ENCODE data around the gene NUDT3. TPM values are rescaled to one million over a fixed set of nuclear protein-coding genes. Genes with fewer than 3 reads are reported as not detected.

Gene NUDT3
- total RNA-seq, 1 donor from 2014 or later = 16.7 TPM

GRCh38 chr6:34386316-34387137 is 5.9 kb downstream of the NUDT3 start:
- no peak overlapping the region for H3K4me3 Mint-ChIP-seq (ENCODE audit: unreplicated experiment)
- Histone ChIP-seq H4K20me1 (ENCODE audit: insufficient read depth, low read length) (peaks cover 85% of the 10 kb centered on the region), H3K9me3 (ENCODE audit: insufficient read depth, low read depth, low read length) (no peaks in the 10 kb centered on the region), H3K4me2 (ENCODE audit: low read length) (no peak overlapping the region), H3K9ac (ENCODE audit: low read length) (no peak overlapping the region), H2AFZ (ENCODE audit: low read depth, low read length) (no peak overlapping the region), H3K79me2 (ENCODE audit: insufficient read depth, low read length) (peaks cover 100% of the 10 kb centered on the region), H3K27me3 (ENCODE audit: insufficient read depth, low read length) (no peaks in the 10 kb centered on the region), H3K36me3 (ENCODE audit: insufficient read depth, low read length) (no peaks in the 10 kb centered on the region), H3K4me3 (ENCODE audit: insufficient read depth, low read depth, low read length) (no peak overlapping the region), H3K4me1 (ENCODE audit: insufficient read depth, low read length) (peaks cover 7% of the 10 kb centered on the region), H3K27ac (ENCODE audit: low read depth, low read length) (no peak overlapping the region)
- no peaks in the 10 kb centered on the region for H3K9me3 Mint-ChIP-seq (ENCODE audit: unreplicated experiment)
- no peaks in the 10 kb centered on the region for H3K27me3 Mint-ChIP-seq (ENCODE audit: low read depth, unreplicated experiment)
- no peak for FAIRE-seq
- peak overlapping the region; percentile 47 for H3K27ac Mint-ChIP-seq (ENCODE audit: unreplicated experiment)
- H3K4me1 Mint-ChIP-seq (ENCODE audit: low read depth, unreplicated experiment) = peaks cover 17% of the 10 kb centered on the region
- H3K36me3 Mint-ChIP-seq (ENCODE audit: low read depth, unreplicated experiment) = no peaks in the 10 kb centered on the region
- peak; percentile 86 for DNase-seq (ENCODE audit: low read depth)
- TF ChIP-seq, protein P1, sequence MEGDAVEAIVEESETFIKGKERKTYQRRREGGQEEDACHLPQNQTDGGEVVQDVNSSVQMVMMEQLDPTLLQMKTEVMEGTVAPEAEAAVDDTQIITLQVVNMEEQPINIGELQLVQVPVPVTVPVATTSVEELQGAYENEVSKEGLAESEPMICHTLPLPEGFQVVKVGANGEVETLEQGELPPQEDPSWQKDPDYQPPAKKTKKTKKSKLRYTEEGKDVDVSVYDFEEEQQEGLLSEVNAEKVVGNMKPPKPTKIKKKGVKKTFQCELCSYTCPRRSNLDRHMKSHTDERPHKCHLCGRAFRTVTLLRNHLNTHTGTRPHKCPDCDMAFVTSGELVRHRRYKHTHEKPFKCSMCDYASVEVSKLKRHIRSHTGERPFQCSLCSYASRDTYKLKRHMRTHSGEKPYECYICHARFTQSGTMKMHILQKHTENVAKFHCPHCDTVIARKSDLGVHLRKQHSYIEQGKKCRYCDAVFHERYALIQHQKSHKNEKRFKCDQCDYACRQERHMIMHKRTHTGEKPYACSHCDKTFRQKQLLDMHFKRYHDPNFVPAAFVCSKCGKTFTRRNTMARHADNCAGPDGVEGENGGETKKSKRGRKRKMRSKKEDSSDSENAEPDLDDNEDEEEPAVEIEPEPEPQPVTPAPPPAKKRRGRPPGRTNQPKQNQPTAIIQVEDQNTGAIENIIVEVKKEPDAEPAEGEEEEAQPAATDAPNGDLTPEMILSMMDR (IDR thresholded peaks at IDR 0.05; ENCODE audit: insufficient read depth, low read depth, low read length) = no peak
- TF ChIP-seq EZH2 (IDR thresholded peaks at IDR 0.05; ENCODE audit: insufficient read depth, low read length) = no peak

GRCh38 chr6:34385793-34386195 is 6.7 kb downstream of the NUDT3 start:
- no peaks in the 10 kb centered on the region for H3K27me3 Mint-ChIP-seq (ENCODE audit: low read depth, unreplicated experiment)
- H3K79me2 ChIP-seq (ENCODE audit: insufficient read depth, low read length) = peaks cover 100% of the 10 kb centered on the region
- H3K4me1 ChIP-seq (ENCODE audit: insufficient read depth, low read length) = peaks cover 4% of the 10 kb centered on the region
- H3K36me3 Mint-ChIP-seq (ENCODE audit: low read depth, unreplicated experiment) = no peaks in the 10 kb centered on the region
- H3K9ac ChIP-seq (ENCODE audit: low read length) = no peak overlapping the region
- FAIRE-seq = no peak
- no peak overlapping the region for H2AFZ ChIP-seq (ENCODE audit: low read depth, low read length)
- H3K4me3 ChIP-seq (ENCODE audit: insufficient read depth, low read depth, low read length) = no peak overlapping the region
- peaks cover 19% of the 10 kb centered on the region for H3K4me1 Mint-ChIP-seq (ENCODE audit: low read depth, unreplicated experiment)
- DNase-seq (ENCODE audit: low read depth) = no peak
- no peak overlapping the region for H3K4me2 ChIP-seq (ENCODE audit: low read length)
- H3K4me3 Mint-ChIP-seq (ENCODE audit: unreplicated experiment) = no peak overlapping the region
- TF ChIP-seq, protein P1 (IDR thresholded peaks at IDR 0.05; ENCODE audit: insufficient read depth, low read depth, low read length) = no peak
- no peak for TF ChIP-seq EZH2 (IDR thresholded peaks at IDR 0.05; ENCODE audit: insufficient read depth, low read length)
- H3K27ac Mint-ChIP-seq (ENCODE audit: unreplicated experiment) = no peak overlapping the region
- no peak overlapping the region for H3K27ac ChIP-seq (ENCODE audit: low read depth, low read length)
- no peaks in the 10 kb centered on the region for H3K9me3 ChIP-seq (ENCODE audit: insufficient read depth, low read depth, low read length)
- H4K20me1 ChIP-seq (ENCODE audit: insufficient read depth, low read length) = peaks cover 86% of the 10 kb centered on the region
- H3K9me3 Mint-ChIP-seq (ENCODE audit: unreplicated experiment) = no peaks in the 10 kb centered on the region
- no peaks in the 10 kb centered on the region for H3K27me3 ChIP-seq (ENCODE audit: insufficient read depth, low read length)
- no peaks in the 10 kb centered on the region for H3K36me3 ChIP-seq (ENCODE audit: insufficient read depth, low read length)

All from astrocyte (in vitro differentiated cells and primary cell).